ENCODE measurements around the gene FNTB.
A peak's percentile ranks its signal among the peaks of the same experiment; 100 is the strongest.
"Not testable (repeated sequence)": the region's sequence is repeated elsewhere in the genome, so short reads cannot be mapped to it uniquely, and the experiment has no call there.

Gene FNTB

GRCh38 chr14:65054471-65055085, 67.9 kb downstream of the FNTB start:
- no peak for DNase-seq (ENCODE audit: low spot score)

- no peak for DNase-seq (ENCODE audit: low spot score)
Observed at GRCh38 chr14:65057695-65058094, 71.0 kb downstream of the FNTB start.

GRCh38 chr14:65062096-65063075, 75.7 kb downstream of the FNTB start:
- peak; percentile 40 for DNase-seq (ENCODE audit: low spot score)

DNA sequence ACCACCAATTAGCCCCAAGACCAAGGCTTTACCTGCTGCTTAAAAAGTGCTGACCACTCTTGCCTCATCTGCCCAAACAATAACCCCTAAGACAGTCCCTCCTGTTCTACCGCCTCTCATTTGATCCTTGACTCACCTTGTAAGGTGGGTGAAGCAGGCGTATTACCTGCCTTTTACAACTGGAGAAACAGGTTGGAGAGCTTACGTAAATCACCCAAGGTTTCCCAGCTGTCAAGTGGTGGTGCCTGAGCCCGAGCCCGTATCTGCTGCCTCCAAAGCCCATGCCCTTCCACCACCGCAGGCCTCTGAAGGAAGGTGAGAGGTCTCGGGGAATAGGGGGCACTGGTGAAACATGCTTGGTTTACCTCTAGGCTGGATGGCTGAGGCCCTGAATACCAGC, 79.0 kb downstream of the FNTB start:
- DNase-seq (ENCODE audit: low spot score) = no peak

GRCh38 chr14:65069874-65070413, 83.2 kb downstream of the FNTB start:
- no peak for DNase-seq (ENCODE audit: low spot score)

- no peak for DNase-seq (ENCODE audit: low spot score)
Observed at GRCh38 chr14:65070471-65070976, 83.8 kb downstream of the FNTB start.

- no peak for DNase-seq (ENCODE audit: low spot score)
Observed at GRCh38 chr14:65071544-65071943, 84.8 kb downstream of the FNTB start.

DNA sequence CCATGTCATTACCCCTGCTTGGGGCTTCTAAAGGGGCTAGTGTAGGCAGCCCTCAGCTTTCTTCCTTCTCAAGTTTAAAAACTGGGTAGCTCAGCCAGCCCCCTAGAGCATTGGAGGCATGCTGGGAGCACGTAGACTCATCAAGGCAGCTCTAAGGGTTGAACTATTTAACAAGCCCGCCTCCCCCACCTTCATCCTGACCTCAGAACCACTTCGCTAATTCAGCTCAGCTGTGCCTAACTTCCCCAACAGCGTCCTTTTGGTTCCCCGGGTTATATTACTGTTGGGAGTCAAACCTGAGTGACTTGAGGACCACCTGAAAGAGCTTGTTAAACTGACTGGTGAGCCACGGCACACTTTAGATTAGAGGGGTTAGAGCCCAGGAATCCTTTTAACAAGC, 85.6 kb downstream of the FNTB start:
- no peak for DNase-seq (ENCODE audit: low spot score)

DNA sequence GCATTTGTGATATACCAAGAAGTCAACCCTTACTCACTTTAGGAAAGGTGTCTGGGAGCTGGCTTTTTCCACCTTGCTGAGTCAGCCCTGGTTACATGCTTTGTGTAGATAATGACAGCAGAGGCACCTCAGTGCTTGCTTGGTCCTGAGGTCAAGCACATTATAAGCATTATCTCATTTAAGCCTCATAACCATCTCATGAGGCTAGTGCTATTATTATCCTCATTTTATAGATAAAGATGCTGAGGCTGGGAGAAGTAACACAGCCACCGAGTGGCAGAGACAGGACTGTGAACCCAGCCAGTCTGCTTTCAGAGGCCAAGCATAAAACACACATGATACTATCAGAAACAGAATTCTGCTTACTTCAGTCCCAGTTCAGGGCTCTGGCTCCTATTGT, 86.2 kb downstream of the FNTB start:
- DNase-seq (ENCODE audit: low spot score) = no peak

- no peak for DNase-seq (ENCODE audit: low spot score)
Observed at GRCh38 chr14:65073605-65074201, 87.0 kb downstream of the FNTB start.

GRCh38 chr14:65074449-65075150, 87.9 kb downstream of the FNTB start:
- no peak for DNase-seq (ENCODE audit: low spot score)

DNA sequence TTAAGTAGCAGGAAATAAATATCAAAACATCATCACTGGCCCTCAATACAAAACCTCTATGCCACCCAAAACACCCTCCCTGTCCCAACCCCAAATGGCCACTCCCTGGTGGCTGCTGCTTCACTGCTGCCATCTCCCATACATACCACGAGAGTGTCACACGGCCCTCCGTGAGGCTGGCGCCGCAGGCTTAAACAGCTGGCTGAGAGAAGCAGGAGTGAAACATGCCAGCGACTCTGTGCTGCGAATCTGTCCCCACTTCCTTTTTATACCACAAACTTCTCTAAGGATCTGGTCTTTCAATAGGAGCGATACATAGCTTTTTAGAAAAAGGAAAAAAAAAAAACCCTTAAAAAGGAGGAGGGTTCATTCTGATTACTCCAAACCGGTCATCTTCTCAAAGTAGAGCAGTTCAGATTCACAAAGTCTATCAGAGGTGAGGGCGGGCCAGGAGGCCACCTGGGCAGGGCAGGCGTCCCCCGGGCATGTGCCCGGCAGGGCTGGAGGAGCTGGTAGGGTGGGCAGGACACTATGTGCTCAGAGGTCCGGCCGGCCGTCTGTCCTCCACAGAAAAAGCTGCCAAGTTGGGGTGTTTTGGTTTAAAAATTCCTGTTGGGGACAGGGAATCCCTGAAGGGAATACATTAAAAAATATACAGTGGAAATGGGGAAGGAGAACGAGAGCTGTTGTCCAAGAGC, 89.1 kb downstream of the FNTB start:
- no peak for DNase-seq (ENCODE audit: low spot score)

GRCh38 chr14:65077318-65077717, 90.6 kb downstream of the FNTB start:
- no peak for DNase-seq (ENCODE audit: low spot score)

DNA sequence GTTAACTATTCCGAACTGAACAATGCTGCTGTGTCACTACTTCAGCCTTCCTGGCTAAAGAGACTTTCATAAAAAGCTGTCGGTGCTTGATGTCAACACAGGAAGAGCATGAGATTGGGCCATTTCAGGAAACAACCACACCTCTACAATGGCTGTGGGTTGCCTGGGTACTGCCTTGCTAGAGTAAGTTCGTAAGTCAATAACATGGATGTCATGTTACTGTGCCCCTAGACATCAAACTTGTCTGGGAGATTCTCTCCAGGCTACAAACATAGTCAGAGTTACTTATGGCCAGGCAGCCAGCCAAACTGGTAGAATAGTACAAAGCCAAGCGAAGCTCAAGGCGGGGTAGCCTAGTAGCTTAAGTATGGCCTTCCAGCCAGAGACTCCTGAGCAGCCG, 92.5 kb downstream of the FNTB start:
- no peak for DNase-seq (ENCODE audit: low spot score)

DNA sequence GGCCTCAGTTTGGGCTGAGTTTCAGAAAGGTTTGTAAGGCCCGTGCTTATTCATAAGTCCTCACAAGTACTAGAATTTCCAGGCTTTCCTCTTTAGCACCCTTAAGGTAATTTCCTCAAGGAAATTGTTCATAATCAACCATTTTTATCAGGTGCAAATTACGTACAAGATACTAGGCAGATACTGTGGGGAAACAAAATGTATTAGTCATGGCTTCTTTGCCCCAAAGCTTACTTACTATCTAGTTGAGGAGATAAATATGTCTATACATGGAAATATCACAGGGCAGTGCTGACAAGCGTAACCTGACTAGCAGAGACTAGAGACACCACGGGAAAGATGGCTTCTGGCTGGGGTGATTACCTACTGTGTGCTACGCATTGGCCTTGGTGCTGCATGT, 93.1 kb downstream of the FNTB start:
- DNase-seq (ENCODE audit: low spot score) = no peak

DNA sequence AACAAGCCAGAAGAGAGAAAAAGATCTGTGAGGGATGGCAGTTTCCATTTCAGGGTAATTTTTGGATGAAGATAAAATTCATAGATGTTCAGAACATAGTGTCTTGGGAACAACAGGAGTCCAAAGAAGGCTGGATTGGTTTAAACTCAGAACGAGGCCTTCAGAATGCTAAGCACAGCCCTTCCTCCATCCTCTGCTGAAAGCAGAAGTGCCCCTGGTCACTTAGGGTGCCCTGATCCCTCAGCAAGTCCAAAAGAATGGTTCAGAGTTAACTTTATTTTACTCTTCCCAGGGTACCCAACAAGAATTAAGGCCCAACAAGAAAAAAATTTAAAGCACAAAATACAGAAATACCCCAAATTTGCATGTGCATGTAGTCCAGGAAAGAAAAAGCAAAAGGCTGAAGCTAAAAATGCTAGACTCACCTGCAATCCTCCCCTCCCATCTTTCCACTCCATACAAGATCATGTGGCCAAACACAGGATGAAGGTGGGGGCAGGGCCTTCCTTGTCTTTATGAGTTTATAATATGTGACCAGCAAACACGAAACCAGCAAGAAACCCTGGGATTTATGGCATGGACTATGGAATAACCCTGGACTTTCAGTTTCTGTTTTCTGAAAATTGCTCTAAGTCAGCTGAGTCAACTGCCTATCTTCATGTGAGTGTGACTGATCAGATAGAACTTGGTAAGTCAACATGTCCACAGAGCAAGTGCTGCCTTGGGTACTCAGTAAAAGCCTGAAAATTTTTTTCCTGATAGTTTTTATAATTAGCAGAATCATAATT, 94.5 kb downstream of the FNTB start:
- DNase-seq (ENCODE audit: low spot score) = no peak

GRCh38 chr14:65082930-65083329, 96.2 kb downstream of the FNTB start:
- DNase-seq (ENCODE audit: low spot score) = no peak

DNA sequence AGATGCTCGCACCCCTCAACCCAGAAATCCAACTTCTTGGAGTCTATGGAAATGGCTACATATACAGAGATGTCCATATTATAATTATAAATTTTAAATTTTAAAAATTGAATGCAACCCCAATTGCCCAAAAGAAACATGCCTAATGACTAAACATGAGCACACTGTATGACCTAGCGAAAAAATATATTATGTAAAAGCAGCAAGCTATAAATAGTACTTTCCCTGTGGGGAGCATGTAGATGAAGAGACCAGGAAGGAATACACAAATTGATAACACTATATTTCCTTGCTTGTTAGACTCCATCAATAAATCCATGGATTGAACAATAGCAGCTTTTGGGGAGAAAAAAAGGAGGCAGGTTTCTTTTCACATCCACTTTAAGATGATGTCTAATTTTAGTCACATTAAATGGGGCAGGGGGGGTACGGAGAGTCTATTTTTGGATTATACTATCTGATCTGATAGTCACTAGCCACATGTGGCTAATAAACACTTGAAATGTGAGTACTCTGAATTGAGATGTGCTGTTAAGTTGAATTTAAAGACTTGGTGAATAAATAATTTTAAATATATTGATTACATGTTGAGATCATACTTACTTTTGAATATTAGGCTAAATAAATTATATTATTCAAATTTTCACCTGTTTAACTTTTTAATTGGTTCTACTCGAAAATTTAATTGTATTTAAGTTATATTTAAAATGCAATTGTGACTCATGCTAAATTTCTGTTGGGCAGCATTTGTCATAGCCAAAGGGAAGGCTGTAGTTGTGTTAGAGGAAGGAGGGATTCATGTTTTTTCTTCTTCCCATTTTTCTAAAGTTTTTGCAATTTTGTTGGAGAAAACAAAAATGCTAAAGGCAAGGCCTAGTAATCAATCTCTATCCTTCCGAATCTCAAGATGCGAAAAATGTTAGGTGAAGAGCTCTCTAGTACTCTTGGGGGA, 98.1 kb downstream of the FNTB start:
- DNase-seq (ENCODE audit: low spot score) = no peak

- DNase-seq (ENCODE audit: low spot score) = not testable (repeated sequence)
Observed at GRCh38 chr14:65086686-65087085, 100.0 kb downstream of the FNTB start.
